ENCODE measurements around the gene CDH4. TPM values are rescaled to one million over a fixed set of nuclear protein-coding genes. Genes with fewer than 3 reads are reported as not detected.

Gene CDH4
- total and polyA plus RNA-seq, 2 of the 8 experiments (the other 6 are each of a cell fraction or from before 2014, with no cell fraction given) = 4.3 to 7.9 TPM

DNA sequence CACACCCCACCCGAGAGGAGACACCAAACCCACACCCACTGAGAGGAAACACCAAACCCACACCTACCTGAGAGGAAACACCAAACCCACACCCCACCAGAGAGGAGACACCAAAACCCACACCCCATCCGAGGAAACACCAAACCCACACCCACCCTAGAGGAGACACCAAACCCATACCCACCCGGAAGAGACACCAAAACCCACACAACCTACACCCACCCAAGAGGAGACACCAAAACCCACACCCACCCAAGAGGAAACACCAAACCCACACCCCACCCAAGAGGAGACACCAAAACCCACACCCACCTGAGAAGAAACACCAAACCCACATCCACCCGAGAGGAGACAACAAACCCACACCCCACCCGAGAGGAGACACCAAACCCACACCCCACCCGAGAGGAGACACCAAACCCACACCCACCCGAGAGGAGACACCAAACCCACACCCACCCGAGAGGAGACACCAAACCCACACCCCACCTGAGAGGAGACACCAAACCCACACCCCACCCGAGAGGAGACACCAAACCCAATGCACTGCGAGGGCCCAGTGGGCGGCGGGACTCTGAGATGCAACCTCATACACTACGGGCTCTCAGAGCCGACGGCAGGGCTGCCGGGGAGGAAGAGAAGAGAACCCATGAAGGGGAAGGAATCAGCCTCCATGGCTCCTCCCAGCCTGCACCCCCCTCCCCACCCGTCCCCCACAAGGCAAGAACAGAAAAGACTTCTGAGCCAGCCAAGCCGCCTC lies 730.3 kb downstream of the CDH4 start (continued):
- TF ChIP-seq, protein P1, sequence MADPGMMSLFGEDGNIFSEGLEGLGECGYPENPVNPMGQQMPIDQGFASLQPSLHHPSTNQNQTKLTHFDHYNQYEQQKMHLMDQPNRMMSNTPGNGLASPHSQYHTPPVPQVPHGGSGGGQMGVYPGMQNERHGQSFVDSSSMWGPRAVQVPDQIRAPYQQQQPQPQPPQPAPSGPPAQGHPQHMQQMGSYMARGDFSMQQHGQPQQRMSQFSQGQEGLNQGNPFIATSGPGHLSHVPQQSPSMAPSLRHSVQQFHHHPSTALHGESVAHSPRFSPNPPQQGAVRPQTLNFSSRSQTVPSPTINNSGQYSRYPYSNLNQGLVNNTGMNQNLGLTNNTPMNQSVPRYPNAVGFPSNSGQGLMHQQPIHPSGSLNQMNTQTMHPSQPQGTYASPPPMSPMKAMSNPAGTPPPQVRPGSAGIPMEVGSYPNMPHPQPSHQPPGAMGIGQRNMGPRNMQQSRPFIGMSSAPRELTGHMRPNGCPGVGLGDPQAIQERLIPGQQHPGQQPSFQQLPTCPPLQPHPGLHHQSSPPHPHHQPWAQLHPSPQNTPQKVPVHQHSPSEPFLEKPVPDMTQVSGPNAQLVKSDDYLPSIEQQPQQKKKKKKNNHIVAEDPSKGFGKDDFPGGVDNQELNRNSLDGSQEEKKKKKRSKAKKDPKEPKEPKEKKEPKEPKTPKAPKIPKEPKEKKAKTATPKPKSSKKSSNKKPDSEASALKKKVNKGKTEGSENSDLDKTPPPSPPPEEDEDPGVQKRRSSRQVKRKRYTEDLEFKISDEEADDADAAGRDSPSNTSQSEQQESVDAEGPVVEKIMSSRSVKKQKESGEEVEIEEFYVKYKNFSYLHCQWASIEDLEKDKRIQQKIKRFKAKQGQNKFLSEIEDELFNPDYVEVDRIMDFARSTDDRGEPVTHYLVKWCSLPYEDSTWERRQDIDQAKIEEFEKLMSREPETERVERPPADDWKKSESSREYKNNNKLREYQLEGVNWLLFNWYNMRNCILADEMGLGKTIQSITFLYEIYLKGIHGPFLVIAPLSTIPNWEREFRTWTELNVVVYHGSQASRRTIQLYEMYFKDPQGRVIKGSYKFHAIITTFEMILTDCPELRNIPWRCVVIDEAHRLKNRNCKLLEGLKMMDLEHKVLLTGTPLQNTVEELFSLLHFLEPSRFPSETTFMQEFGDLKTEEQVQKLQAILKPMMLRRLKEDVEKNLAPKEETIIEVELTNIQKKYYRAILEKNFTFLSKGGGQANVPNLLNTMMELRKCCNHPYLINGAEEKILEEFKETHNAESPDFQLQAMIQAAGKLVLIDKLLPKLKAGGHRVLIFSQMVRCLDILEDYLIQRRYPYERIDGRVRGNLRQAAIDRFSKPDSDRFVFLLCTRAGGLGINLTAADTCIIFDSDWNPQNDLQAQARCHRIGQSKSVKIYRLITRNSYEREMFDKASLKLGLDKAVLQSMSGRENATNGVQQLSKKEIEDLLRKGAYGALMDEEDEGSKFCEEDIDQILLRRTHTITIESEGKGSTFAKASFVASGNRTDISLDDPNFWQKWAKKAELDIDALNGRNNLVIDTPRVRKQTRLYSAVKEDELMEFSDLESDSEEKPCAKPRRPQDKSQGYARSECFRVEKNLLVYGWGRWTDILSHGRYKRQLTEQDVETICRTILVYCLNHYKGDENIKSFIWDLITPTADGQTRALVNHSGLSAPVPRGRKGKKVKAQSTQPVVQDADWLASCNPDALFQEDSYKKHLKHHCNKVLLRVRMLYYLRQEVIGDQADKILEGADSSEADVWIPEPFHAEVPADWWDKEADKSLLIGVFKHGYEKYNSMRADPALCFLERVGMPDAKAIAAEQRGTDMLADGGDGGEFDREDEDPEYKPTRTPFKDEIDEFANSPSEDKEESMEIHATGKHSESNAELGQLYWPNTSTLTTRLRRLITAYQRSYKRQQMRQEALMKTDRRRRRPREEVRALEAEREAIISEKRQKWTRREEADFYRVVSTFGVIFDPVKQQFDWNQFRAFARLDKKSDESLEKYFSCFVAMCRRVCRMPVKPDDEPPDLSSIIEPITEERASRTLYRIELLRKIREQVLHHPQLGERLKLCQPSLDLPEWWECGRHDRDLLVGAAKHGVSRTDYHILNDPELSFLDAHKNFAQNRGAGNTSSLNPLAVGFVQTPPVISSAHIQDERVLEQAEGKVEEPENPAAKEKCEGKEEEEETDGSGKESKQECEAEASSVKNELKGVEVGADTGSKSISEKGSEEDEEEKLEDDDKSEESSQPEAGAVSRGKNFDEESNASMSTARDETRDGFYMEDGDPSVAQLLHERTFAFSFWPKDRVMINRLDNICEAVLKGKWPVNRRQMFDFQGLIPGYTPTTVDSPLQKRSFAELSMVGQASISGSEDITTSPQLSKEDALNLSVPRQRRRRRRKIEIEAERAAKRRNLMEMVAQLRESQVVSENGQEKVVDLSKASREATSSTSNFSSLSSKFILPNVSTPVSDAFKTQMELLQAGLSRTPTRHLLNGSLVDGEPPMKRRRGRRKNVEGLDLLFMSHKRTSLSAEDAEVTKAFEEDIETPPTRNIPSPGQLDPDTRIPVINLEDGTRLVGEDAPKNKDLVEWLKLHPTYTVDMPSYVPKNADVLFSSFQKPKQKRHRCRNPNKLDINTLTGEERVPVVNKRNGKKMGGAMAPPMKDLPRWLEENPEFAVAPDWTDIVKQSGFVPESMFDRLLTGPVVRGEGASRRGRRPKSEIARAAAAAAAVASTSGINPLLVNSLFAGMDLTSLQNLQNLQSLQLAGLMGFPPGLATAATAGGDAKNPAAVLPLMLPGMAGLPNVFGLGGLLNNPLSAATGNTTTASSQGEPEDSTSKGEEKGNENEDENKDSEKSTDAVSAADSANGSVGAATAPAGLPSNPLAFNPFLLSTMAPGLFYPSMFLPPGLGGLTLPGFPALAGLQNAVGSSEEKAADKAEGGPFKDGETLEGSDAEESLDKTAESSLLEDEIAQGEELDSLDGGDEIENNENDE (IDR thresholded peaks at IDR 0.05; ENCODE audit: insufficient replicate concordance, low read length) = no peak
- TF ChIP-seq GABPA (IDR thresholded peaks at IDR 0.05; ENCODE audit: borderline replicate concordance, insufficient read depth, low read length) = no peak
- no peak for TF ChIP-seq BCL11A (IDR thresholded peaks at IDR 0.05; ENCODE audit: low read depth in 2 of 2, low read length in 2 of 2)
- TF ChIP-seq, protein P2, sequence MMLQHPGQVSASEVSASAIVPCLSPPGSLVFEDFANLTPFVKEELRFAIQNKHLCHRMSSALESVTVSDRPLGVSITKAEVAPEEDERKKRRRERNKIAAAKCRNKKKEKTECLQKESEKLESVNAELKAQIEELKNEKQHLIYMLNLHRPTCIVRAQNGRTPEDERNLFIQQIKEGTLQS (IDR thresholded peaks at IDR 0.05; ENCODE audit: insufficient read depth, low read depth, low read length) = no peak
- no peak for TF ChIP-seq POU5F1 (IDR thresholded peaks at IDR 0.05; ENCODE audit: low read depth, low read length)
- TF ChIP-seq, protein P3, sequence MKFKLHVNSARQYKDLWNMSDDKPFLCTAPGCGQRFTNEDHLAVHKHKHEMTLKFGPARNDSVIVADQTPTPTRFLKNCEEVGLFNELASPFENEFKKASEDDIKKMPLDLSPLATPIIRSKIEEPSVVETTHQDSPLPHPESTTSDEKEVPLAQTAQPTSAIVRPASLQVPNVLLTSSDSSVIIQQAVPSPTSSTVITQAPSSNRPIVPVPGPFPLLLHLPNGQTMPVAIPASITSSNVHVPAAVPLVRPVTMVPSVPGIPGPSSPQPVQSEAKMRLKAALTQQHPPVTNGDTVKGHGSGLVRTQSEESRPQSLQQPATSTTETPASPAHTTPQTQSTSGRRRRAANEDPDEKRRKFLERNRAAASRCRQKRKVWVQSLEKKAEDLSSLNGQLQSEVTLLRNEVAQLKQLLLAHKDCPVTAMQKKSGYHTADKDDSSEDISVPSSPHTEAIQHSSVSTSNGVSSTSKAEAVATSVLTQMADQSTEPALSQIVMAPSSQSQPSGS (IDR thresholded peaks at IDR 0.05; ENCODE audit: low read length) = no peak
- no peak for TF ChIP-seq SRF (IDR thresholded peaks at IDR 0.05; ENCODE audit: low read depth, low read length)
- TF ChIP-seq POLR2A (IDR thresholded peaks at IDR 0.05; ENCODE audit: control extremely low read depth in 1 of 2, low read depth in 2 of 2, low read length in 2 of 2) = no peak

Measured in H1 (cell line).